AG08396 (cell line): Measurements from ENCODE around the gene ANAPC13.

Experiments used
- DNase-seq: peaks from one replicate; pipeline ENCODE4 v3.0.0; 2012; ENCODE audit warnings: low spot score, mixed read lengths

ANAPC13 gene, protein sequence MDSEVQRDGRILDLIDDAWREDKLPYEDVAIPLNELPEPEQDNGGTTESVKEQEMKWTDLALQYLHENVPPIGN

DNA sequence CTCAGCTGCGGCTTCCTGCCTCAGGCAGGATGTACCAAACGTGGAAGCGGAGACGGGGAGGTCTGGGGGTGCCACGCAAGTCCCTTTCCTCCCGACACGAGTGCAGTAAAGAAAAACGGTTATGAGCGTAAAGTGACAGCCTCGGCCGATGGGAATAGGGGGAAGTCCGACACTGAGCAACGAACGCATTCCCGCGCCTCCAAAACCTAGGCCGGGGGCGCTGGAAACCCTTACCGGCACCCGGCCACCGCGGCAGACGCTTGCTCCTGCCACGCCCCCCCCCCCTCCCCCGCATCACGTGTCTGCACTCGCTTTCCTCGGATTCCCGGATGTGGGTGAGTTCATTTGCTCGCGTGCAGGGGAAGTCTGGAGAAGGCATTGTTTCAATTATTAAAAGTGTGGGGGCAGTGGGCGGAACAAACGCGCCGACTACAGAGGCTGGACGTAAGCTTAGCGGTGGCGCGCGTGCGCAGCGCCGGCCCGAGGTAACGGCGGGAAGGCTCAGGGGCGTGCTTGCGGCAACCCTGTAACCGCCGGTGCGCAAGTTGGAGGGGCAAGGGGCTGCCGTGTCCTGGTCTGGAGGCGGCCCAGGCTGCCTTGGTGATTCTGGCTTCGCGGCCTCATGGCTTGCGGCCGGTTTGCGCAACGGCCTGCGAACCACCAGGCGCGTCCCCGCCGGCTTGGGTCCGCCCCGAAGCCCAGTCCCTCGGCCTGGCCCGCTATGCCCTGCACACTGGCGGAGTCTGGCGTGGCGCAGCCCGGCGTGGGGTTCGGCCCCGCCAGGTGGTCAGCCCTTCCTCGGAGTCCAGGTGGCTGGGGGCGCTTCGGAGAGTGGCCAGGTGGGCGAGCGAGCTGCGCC lies at the start of gene ANAPC13, which contains the start of gene CEP63:
Gene ANAPC13, minus strand, starts transcription at position 268 of the 859 bp plus-strand sequence. CDS start 3,081 bp downstream, outside the sequence.
Gene CEP63, plus strand, starts transcription at position 340 of the 859 bp plus-strand sequence. CDS start 9,264 bp downstream, outside the sequence.
- DNase-seq: peak; percentile 94

DNA sequence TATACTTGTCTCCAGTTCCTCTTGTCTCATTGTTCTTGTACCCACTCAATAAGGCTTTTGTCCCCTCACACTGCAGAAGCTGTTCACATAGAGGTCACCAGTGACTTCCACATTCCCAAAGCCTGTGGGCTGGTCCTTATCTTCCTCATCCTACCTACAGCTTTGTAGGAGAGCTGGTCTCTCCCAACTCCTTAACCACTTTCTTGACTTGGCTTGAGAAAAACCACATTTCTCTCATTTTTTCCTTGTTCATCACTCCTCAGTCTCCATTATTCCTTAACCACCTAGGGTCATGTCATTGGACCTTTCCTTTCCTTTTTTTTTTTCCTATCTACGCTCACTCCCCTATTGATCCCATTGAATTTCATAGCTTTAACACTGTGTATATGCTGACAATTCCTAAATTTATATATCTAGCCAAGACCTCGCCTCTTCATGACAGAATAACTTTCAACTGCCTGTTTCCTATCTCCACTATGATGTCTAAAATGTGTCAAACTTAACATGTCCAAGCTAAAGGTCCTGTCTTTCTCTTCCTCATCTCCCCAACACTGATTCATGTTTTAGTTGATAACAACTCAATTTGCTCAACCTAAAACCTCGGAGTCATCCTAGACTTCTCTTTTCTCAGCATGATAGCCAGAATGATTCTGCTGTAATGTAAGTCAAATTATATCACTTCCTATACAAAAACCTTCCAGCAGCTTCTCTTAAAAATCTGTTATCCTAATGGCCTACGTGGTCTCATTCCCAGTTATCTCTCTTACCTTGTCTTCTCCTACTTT lies 49.6 kb upstream of the ANAPC13 start:
- no peak for DNase-seq

DNA sequence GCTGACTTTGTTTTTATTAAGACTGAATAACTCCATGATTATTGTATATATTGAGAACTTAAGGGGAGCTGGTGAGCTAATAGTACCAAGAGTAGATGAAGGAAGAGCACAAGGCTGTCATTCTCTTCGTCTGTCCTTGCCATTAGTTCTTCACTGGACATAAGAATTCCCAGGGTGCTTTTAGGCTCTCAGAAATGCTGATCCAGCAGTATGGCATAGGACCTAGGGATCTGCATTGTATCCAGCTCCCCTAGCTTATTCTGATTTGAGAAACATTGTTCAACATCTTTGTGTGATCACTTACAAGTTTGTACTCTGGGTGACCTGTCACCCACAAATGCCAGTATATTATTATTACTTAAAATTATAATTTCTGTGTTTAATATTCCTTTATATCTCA lies 47.7 kb upstream of the ANAPC13 start:
- no peak for DNase-seq

DNA sequence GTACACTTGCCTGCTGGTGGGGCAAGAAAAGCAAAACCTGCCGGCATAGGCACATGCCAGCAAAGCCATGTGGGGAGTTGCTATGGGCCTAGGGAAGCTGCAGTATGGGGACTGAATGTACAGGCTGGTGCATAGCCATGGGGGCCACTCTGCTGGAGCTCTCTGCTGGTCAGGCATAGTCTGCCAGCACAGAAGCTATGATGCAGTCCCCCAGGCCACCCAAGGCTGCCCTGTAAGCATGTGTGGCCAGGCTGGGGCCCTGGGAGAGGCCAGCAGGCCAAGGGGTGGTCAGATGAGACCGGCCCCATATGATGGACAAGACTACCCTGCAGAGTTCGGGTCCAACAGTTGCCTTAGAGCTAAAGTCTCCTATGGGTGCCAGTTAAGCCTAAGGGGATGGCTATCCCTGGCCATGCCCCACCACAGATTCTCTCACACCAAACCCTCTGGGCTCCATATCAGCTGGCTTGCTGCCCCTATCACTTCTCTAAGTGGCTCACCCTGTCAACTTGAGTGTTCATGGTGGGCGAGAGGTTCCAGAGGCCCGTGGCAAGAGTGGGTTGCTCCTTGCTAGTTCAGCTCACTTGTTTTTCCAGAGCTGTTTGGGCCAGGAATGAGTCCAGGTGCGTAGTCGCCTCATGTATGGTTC lies 41.9 kb upstream of the ANAPC13 start:
- DNase-seq: no peak

DNA sequence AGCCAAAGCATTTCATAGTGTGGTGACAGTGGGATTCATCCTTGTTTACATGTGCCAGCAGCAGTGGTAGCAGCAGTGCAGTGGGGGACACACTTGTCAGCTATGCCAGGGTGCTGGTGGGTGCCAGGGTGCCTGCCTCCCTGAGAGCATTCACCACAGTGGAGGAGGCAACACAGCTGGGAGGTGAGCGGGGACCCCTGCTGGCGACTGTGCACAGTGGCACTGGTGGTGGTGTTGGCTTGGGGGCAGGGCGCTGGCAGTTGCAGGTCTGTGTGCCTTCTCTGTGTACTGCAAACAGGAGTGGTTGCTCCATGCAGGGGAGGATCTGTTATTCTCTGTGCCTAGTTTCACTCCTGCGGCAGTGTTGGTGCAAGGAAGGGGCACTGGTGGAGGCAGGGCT lies 41.3 kb upstream of the ANAPC13 start:
- DNase-seq: peak; percentile 8

DNA sequence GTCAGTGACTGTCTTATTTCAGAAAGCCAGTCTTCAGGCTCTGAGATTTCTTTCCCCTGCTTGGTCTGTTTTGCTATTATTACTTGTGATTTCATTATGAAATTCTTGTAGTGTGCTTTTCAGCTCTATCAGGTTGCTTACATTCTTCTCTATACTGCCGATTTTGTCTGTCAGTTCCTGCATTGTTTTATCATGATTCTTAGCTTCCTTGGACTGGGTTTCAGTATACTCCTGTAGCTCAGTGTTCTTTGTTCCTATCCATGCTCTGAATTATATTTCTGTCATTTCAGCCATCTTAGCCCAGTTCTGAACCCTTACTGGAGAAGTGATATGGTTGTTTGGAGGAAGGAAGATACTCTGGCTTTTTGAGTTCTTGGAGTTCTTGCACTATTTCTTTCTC lies 40.5 kb upstream of the ANAPC13 start:
- DNase-seq: no peak

DNA sequence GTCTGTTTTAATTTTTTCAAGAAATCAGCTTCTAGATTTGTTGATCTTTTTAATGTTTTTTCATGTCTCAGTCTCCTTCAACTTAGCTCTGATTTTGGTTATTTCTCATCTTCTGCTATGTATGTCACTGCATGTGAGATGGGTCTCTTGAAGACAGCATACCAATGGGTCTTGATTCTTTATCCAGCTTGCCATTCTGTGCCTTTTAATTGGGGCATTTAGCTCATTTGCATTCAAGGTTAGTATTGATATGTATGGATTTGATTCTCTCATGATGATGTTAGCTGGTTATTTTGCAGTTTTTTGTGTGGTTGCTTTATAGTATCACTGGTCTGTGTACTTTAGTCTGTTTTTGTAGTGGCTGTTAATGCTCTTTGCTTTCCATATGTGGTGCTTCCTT lies 39.5 kb upstream of the ANAPC13 start:
- no peak for DNase-seq

DNA sequence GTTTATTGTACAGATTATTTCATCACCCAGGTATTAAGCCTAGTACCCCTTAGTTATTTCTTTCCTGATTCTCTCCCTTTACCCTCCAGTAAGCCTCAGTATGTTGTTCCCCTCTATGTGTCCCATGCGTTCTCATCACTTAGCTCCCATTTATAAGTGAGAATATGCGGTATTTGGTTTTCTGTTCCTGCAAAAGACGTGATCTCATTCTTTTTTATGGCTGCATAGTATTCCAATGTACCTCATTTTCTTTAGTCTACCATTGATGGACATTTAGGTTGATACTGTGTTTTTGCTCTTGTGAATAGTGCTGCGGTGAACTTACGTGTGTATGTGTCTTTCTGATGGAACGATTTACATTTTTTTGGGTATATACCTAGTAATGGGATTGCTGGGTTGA lies 36.8 kb upstream of the ANAPC13 start:
- DNase-seq: no peak

DNA sequence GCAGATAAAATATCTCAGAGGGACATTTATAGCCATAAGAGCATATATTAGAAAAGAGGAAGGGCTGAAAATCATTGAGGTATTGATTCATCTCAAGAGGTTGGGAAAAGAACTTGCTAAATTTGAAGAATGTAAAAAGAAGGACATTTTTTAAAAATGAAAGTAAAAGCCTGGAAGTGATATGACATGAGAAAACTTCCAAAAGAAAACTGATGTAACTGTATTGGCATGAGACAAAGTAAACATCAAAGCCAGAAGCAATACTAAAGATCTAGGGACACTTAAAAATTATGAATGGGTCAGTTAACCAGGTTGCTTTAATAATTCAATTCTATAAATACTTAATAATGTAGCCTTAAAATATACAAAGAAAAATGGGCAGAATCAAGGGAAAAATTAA lies 32.0 kb upstream of the ANAPC13 start:
- DNase-seq: peak; percentile 18

DNA sequence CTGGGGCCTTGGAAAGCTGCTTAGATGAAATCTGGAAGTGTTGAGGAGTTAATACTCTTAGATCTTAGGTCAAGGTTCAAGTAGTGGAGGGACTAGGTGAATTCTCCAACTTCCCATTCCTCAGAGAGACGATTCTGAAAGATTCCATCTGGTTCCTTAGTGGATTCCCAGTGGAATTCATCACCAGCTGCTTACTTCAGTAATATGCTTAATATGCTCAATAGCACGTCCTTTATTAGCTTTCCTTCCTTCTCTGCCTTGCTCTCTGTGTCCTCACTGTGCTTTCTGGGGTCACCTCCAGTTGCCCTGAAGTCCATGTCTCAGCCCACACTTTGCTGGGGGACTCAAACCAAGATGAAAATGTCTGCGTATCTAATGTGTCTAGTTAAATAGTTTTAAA lies 31.1 kb upstream of the ANAPC13 start:
- no peak for DNase-seq

DNA sequence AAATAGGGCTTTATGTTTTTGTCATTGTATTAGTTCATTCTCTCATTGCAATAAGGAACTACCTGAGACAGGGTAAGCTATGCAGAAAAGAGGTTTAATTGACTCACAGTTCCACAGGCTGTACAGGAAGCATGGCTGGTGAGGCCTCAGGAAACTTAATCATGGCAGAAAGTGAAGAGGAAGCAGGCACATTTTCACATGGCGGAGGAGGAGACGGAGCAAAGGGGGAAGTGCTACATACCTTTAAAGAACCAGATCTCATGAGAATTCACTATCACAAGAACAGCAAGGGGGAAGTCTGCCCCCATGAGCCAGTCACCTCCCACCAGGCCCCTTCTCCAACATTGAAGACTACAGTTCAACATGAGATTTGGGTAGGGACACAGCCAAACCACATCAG lies 25.7 kb upstream of the ANAPC13 start:
- no peak for DNase-seq

DNA sequence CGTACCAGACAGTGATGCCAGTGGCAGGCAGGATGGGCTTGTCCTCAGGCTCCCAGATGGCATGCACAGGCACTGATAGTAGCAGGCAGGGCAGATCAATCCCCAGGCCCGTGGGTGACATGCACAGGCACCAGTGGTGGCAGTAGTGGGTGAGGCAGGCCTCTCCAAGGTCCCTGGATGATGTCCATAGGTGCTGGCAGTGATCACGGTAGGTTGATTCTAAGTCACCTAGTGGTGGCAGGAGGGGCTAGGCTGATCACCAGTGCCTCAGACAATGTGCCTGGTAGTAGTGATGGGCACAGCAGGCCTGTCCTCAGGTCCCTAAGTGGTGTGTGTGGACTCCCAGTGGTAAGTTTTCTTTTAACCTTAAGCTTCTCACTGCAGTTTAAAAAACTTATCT lies 19.7 kb upstream of the ANAPC13 start:
- DNase-seq: no peak

DNA sequence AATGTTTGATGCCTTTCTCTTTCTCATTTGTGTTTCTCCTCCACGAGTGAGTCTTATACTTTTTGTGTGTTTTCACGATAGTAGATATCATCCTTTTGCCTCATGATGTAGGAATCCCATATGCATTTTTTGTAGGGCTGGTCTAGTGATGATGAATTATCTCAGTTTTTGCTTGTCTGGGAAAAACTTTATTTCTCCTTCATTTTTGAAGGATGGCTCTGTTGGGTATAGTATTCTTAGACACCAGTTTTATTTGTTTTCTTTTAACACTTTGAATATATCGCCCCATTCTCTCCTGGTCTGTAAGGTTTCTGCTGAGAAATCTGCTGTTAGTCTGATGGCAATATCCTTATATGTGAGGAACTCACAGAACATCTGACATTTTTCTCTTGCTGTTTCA lies 18.3 kb upstream of the ANAPC13 start:
- no peak for DNase-seq

DNA sequence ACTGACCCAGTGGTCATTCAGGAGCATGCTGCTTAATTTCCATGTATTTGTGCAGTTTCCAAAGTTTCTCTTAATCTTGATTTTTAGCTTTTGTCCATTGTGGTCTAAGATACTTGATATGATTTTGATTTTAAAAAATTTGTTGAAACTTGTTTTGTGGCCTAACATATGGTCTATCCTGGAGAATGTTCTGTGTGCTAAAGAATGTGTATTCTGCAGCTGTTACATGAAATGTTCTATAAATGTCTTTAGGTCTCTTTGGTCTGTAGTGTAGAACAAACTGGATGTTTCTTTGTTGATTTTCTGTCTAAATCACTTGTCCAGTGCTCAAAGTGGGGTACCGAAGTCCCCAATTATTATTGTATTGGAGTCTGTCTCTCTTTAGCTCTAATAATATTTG lies 17.5 kb upstream of the ANAPC13 start:
- DNase-seq: no peak

DNA sequence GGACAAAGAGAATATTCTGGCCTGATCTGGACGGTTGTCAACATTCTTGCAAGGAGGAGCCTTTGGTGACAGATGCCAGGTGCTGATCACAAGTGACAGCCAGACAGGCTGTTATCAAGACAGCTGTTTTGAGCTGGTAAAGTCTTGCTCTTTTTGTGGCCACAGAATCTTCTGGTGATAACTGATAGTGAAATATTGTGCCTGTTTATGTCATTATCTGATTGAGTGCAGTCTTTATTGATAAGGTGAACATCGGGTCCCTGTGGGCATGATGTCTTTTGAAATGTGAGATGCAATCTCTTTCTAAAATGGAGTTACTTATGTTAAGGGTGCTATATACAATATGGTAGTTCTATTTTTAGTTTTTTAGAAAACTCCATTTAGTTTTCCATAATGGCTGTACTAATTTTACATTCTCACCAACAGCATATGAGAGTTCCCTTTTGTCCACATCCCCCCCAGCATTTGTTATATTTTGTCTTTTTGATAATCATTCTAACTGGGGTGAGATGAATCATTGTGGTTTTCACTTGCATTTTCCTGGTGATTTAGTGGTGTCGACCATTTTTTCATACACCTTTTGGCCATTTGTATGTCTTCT lies 10.8 kb upstream of the ANAPC13 start:
- DNase-seq: no peak

DNA sequence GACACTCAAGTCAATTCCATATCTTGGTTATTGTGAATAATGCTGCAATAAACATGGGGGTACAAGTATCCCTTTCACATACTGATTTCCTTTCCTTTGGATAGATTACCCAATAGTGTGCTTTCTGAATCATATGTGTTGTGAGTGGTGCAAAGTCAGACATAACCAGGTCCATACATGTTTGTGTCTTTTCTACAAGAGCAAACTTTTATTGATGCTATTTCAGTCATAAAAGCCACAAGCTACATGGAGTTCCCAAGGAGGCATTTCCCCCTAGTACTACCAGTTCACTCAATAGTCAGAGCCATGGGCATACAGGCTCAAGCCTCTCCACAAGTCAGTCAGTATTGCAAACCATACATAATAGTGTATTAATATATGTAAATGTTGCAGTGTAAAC lies 10.2 kb upstream of the ANAPC13 start:
- no peak for DNase-seq

DNA sequence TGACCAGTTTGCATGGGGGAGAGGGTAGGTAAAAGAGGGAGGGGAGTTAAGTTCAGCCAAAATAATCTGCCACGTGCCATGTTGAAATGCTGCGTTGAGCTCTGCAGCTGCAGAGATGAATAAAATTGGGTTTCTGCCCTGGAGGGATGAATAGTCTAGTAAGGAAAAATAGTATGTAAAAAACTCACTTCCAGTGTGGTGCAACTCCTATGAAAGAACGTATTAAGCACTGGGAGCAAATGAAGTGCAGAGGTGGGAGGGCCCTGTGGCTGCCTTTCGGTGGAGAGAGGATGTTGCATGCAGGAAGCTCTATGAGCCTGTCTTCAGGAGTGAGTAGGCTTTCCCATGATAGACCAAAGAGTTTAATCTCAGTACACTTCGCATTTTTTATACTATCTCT lies 8.7 kb upstream of the ANAPC13 start:
- no peak for DNase-seq

DNA sequence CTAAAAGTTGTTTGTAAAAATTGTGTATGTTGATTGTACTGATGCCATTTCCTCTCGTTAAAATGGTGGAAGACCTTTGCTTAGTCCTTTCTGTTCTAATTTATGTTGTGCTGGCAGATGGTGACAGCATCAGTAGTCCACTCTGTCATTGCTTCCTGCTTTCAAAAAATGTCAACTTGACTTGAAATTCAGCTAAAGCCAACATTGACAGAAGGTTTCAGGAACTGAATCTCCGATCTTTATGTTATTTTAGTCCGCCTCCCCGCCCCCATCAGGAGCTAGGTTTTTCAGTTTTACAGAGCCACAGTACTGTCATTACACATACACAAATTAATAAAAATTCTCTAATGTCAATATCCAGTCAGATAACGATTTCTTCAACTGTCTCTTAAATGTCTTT lies 1.6 kb upstream of the ANAPC13 start:
- DNase-seq: no peak

DNA sequence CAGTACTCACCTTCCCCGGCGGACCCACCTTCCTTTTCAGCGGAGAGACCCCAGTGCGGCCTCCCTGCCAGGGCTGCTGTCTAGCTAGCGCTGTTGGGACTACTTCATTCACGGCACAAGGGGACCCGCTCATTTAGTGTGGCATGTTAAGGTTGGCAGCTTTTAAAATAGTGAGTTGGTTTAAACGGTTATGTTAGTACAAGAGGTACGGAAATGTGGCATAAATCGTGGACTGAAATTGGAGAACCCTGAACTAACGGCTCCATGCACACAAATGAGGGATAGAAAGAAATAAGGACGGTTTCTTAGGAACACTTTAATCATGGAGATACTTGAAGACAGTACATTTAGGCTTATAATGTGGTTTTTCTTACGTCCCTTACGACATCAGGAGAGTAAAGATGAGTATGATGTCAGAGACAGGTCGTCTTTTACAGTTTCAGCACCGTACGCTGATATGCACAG lies 824 bp upstream of the ANAPC13 start:
- DNase-seq: no peak

DNA sequence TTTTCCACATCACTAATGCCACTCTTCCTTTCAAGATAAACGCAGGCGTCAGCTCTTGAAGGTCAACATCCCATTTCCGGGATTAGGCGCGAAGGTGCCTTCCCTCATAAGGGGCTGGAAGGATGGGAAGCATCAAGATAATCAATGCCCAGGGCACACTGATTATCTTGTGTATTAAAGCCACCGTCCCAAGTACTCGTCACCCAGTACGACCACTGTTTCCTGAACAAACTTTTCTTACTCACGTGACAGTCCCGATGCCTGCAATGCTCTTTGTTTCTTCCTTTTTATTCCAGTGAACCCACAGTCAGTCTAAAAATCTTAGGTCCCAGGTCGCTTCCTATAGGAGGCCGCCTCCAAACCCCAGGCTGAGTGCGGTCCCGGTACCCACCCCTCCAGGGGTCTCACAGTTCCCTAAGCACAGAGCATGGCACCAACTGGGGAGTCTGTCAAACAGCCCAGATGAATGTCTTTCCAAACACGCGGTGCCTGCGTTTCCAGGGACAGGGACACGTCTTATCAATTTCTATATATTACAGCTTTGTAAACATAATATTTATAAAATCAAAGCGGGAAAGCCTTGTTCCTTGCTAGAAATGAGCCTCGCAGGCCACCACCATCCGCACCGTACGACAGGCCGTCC lies 589 bp downstream of the ANAPC13 start:
- DNase-seq: no peak

DNA sequence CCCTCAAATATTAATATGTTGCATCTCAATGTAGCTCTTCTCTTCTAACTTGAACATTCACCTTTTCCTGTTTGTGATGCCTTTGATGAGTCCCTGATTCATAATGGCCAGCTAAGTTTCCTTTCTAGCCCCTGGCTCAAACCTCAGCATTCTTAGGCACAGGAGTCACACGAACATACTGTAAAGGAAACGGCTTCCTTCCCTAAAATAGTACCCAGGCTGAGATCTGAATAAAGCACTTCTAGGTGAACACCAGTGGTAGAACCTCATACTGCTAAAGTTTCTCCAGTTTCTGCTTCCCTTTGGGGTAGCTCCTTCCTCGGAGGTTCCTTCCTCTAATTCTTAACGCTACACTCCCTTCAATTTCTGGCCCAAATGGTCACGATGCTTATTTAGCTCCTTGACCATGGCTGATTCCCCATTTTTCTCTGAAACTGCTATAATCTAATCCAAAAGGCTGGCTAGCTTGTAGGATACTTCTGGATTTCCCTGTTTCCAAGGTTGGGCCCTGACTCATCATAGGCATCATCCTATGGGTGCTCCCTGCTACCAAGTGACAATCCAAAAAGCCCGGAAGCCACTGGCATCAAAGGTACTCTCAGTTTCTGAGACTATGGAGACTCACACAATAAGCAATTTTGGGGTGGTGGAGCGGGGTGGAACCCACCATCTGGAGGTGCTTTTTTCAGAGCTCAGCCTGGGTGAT lies 2.4 kb downstream of the ANAPC13 start:
- peak; percentile 56 for DNase-seq
